ENCODE data around the gene CSNK1E.
A peak's percentile ranks its signal among the peaks of the same experiment; 100 is the strongest.

CSNK1E gene

GRCh38 chr22:38327805-38328204, 10.6 kb upstream of the CSNK1E start:
- no peak for DNase-seq (ENCODE audit: low spot score)

DNA sequence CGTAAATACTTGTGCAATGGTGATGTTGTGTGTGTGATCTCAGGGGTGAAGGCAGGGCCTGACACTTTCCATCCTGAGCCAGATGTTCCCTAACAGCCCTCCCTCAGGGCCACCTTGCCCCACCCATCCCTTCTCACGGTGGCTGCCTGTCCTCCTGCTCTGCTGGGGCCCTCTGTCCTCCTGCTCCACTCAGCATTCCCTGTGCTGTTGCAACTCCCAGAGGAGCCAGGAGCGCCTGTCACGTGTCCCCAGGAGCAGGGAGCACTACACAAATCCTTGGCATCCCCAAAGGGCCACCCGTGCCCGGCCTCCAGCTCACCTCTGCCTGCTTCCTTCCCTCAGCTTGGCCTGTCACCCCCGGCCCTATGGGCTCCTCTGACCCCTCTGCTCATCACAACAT, 10.2 kb upstream of the CSNK1E start:
- no peak for DNase-seq (ENCODE audit: low spot score)

DNA sequence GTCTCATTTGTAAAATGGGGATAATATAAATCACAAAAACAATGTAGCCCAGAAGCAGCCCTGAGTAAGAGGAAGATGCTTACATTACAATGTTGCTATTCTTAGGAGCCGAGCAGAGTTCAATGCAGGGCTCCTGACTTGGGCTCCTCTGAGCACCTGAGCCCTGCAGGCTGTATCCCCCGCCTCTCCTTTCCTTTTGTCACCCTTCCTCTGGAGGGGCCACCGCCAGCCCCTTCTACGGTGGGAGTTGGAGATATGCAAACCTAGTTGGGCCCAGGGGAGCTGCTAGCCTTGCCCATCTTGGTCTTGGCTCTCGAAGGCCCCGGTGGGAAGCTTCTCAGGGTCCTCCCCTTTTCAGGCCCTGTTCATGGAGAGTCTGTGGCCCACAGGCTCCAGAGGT, 8.4 kb upstream of the CSNK1E start:
- no peak for DNase-seq (ENCODE audit: low spot score)

- DNase-seq (ENCODE audit: low spot score): no peak
Observed at GRCh38 chr22:38320605-38321402, 3.6 kb upstream of the CSNK1E start.

DNA sequence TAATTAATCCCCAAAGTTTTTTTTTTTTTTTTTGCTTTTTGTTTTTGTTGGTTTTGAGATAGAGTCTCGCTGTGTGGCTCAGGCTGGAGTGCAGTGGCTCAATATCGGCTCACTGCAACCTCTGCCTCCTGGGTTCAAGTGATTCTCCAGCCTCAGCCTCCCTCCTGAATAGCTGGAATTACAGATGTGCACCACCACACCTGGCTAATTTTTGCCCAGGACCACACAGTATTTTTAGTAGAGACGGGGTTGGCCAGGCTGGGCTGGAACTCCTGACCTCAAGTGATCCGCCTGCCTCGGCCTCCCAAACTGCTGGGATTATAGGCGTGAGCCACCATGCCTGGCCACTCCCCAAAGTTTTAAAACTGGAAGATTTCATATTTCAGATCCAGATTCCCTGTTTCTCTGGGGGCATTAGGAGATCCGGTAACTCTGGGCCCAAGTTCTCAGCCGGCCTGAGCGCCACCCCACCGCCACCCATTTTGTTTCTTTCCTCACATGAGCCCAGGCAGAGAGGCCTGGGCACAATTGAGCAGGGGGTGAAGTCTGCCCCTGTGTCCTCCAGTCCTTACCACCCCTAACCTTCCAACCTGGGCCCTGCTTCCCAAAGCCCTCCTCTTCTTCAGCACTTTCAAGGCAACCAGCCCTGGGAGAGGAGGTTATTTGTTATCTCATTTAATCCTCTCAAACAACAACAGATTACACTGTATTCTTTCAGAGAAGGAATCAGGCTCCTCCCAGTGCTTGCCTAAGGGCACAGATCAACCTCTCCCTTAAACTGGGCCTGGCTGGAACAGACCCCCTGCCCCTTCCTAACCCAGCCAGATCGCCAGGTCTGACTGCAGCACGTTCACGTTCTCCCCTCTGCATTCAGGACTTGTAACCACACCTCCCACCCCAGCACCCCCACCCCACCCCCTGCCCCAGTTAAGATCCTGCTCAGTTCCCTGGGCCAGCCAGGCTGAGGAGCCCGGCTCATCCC, 1.9 kb upstream of the CSNK1E start:
- no peak for DNase-seq (ENCODE audit: low spot score)

GRCh38 chr22:38317995-38318715, 922 bp upstream of the CSNK1E start:
- DNase-seq (ENCODE audit: low spot score): no peak

DNA sequence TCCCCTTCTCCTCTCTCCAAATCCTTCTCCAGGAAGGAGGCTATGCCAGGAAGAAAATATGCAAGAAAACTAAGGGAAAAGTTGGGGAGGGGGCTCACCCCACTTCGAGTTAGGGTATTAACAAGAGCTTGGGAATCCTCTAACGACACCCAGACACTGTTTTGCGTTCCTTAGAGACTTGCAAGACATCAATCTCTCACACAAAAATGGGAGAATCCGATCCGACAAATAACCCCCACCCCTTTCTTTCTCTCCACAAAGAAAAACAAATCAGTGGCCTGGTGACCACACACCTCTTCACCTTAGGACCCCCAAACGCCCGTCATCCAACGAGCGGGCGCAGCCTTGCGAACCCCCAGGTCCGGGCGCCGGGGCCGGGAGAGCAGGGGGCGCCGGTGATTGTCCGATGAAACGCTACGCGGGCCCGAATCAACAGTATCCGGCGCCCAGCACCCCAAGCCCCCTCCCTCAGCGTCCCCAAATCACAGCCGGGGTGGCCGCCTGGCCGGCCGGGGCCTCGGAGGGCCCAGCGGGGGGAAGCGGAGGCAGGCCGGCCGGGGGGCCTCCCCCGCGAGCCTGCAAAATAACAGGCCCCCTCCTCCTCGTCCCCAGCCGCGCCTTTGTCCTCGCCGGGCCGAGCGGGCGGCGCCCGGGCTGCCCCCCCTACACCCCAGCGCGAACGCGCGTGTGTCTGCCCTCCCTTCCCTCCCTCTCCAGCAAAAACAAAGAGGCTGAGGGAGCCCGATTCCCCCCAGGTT, 690 bp downstream of the CSNK1E start:
- peak; percentile 54 for DNase-seq (ENCODE audit: low spot score)

DNA sequence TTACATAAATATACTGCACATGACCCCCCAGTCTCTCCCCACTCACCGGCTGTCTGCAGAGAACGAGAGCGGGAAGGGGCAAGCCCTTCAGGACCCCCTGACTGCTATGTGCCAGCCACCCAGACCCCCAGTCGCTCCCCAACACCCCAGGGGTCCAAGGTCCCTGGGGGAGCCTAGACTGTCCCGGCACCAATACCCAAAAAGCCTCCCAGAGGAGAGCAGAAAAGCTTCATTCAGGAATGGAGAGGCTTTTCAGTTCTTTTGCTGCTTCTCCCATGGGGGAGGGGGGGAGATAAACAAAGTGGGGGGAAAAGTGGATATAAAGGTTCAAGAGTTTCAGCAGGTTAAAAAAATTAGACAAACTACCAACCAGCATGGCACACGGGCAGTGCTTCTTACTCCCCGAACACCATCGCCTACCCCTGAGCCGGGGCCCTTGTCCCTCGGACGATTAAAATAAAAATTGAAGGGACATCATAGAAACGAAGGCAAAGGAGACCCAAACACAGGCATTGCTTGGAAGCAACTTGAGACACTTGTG, 1.3 kb downstream of the CSNK1E start:
- DNase-seq (ENCODE audit: low spot score): no peak

DNA sequence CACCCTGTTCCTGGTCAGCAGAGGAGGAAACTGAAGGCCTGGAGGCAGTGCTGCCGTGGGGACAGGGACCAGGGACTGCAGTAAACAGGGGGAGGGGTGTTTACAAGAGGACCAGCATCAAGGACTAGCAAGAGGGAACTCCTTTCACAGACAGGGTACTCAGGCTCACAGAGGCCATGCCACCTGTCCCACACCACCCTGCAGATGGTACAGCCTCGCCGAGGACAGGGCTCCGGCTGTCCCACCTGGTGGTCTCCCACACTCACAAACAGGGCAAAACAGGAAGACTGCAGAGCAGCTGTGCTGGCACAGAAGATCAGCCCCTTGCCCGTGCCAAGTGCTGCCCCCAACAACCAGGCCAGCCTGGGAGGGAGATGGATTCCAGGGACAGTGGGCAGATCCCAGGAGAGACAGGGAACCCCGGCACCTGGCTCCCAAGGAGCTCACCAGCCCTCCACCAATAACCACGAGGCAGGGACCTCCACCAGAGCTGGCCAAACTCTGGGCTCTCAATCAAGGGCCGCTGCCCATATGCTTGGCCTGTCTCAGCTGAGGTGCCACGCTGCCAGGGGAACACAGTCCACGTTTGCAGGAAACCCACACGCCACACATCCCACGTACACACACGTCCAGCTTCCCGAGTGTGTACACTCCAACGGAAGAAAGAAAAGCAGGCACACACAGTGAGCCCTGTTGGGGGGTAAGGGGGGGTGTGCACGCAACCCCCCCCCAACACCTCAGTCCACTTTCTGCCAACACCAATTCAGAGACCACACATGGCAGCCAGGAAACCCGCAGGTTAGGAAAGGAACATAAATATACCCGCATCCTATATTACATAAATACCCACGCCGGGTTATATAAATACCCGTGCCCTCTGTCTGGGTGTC, 2.1 kb downstream of the CSNK1E start:
- DNase-seq (ENCODE audit: low spot score): no peak

GRCh38 chr22:38314051-38314932, 2.9 kb downstream of the CSNK1E start:
- DNase-seq (ENCODE audit: low spot score): no peak

- DNase-seq (ENCODE audit: low spot score): no peak
Observed at GRCh38 chr22:38313384-38313955, 3.8 kb downstream of the CSNK1E start.

DNA sequence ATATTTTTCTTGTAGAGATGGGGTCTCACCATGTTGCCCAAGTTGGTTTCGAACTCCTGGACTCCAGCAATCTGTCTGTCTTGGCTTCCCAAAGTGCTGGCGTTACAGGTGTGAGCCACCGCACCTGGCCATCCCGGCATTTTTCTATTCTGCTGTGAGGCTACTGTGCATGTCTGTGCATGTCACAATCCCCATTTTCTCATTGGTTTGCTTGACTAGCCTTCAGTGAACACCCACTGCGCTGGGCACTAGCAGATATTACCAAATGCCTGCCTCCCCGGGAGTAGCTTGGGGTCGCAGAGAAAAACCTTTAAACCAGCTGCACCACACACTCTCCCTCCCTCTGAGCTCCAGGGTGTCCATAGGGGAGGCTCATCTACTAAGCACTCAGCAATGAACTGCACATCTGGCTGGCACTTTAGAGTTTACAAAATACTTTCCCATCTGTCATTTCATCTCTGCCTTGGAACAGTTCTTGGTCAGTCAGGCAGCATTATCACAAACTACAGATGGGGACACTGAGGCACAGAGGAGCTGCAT, 4.9 kb downstream of the CSNK1E start:
- DNase-seq (ENCODE audit: low spot score): no peak

GRCh38 chr22:38311323-38311620, 6.0 kb downstream of the CSNK1E start:
- DNase-seq (ENCODE audit: low spot score): no peak

GRCh38 chr22:38310518-38311322, 6.5 kb downstream of the CSNK1E start:
- no peak for DNase-seq (ENCODE audit: low spot score)

- DNase-seq (ENCODE audit: low spot score): no peak
Observed at GRCh38 chr22:38309614-38310517, 7.4 kb downstream of the CSNK1E start.

GRCh38 chr22:38308791-38309498, 8.3 kb downstream of the CSNK1E start:
- DNase-seq (ENCODE audit: low spot score): no peak

Measured in CD4-positive, alpha-beta T cell treated with Interleukin-15 for 4 hours (primary cell).